ENCODE measurements around the gene SLC12A1. TPM values are rescaled to one million over a fixed set of nuclear protein-coding genes. Genes with fewer than 3 reads are reported as not detected.
A peak's percentile ranks its signal among the peaks of the same experiment; 100 is the strongest.

Gene SLC12A1
- polyA plus RNA-seq, 2 of the 4 experiments (the other 2 are of a cell fraction), result not detected

- TF ChIP-seq PBX3 (IDR thresholded peaks at IDR 0.05), result no peak
- no peak for TF ChIP-seq E2F6 (IDR thresholded peaks at IDR 0.05; ENCODE audit: borderline replicate concordance, low read depth)
- no peak for TF ChIP-seq TP53 (CRISPR knock-in tag; IDR thresholded peaks at IDR 0.05)
- TF ChIP-seq RAD21 (conservative IDR thresholded peaks at IDR 0.05 in 1 of 2, IDR thresholded peaks at IDR 0.05 in 1 of 2), result no peak
- TF ChIP-seq RFX5 (IDR thresholded peaks at IDR 0.05), result no peak
- TF ChIP-seq BCL3 (IDR thresholded peaks at IDR 0.05), result no peak
- no peak for TF ChIP-seq JUNB (IDR thresholded peaks at IDR 0.05)
- TF ChIP-seq USF2 (IDR thresholded peaks at IDR 0.05), result no peak
- TF ChIP-seq RARB (CRISPR knock-in tag; IDR thresholded peaks at IDR 0.05), result no peak
- no peak for TF ChIP-seq MAX (IDR thresholded peaks at IDR 0.05)
- no peak for TF ChIP-seq ZSCAN20 (CRISPR knock-in tag; IDR thresholded peaks at IDR 0.05)
- TF ChIP-seq ZFP36 (IDR thresholded peaks at IDR 0.05; ENCODE audit: borderline replicate concordance, partially characterized antibody), result no peak
- no peak for TF ChIP-seq HDAC2 (IDR thresholded peaks at IDR 0.05)
- no peak for TF ChIP-seq ATOH8 (CRISPR knock-in tag; IDR thresholded peaks at IDR 0.05; ENCODE audit: low read depth)
- TF ChIP-seq EP300 (IDR thresholded peaks at IDR 0.05), result no peak
- no peak for DNase-seq (ENCODE audit: low read depth in 1 of 2, low spot score in 1 of 2)
- CTCF ChIA-PET, result interaction anchor here (3.1 kb wide), 1 partner anchor 38 kb away, joined by 8 read pairs; no protein-coding TSS in a partner anchor
- Histone ChIP-seq H3K4me3 (no peak overlapping the region), H3K27ac (no peak overlapping the region), H3K4me1 (no peaks in the 10 kb centered on the region), H3K9me3 (no peaks in the 10 kb centered on the region), H3K4me2 (no peak overlapping the region)
- FAIRE-seq, result no peak
- POLR2A ChIA-PET, result no interaction called here
- WGBS (ENCODE audit: missing lambda C conversion rate), result 45% methylated on average over 5 of the region's 5 CpGs
- ATAC-seq, result no peak
Observed at GRCh38 chr15:48248414-48248813, 42.3 kb downstream of the SLC12A1 start.

GRCh38 chr15:48250640-48251076 lies 44.6 kb downstream of the SLC12A1 start:
- Histone ChIP-seq H3K9me3 (no peaks in the 10 kb centered on the region), H3K4me3 (no peak overlapping the region), H3K27ac (no peak overlapping the region), H3K4me1 (no peaks in the 10 kb centered on the region), H3K4me2 (no peak overlapping the region)
- ATAC-seq, result peak; percentile 55 to 56; a peak in 4 of 6 replicates
- peak; percentile 13 to 67 for DNase-seq (ENCODE audit: low read depth in 1 of 2, low spot score in 1 of 2)
- FAIRE-seq, result no peak
- POLR2A ChIA-PET, result no interaction called here
- CTCF ChIA-PET, result interaction anchor here (0.6 to 1.8 kb wide), 7 partner anchors 18 to 1054 kb away, joined by 3 to 7 read pairs (median 3); no protein-coding TSS in a partner anchor
- no peak for TF ChIP-seq KDM1A (IDR thresholded peaks at IDR 0.05; ENCODE audit: low read depth)
- TF ChIP-seq SMC3 (IDR thresholded peaks at IDR 0.05), result peak; percentile 51; the same call in 2 of the 3 replicates
- TF ChIP-seq HMGXB4 (CRISPR knock-in tag; IDR thresholded peaks at IDR 0.05; ENCODE audit: borderline replicate concordance), result no peak
- peak; percentile 59 for TF ChIP-seq RAD21 (conservative IDR thresholded peaks at IDR 0.05 in 1 of 2, IDR thresholded peaks at IDR 0.05 in 1 of 2)
- TF ChIP-seq CTCF (IDR thresholded peaks at IDR 0.05), result peak; percentile 52
- WGBS (ENCODE audit: missing lambda C conversion rate), result 3% methylated on average over 6 of the region's 6 CpGs
